HepG2 (cell line): ENCODE results near the gene ADAMTS2. TPM values are rescaled to one million over a fixed set of nuclear protein-coding genes. Genes with fewer than 3 reads are reported as not detected.

Experiments used
- ATAC-seq: fragments of 200-7000 bp; cut with Tn5 transposase; 3 replicates; pipeline ENCODE4 v1.9.1; 2020; ENCODE audit warnings: mild to moderate bottlenecking, moderate library complexity
- BruUV-seq: library from RNA; stranded (reverse); fragments of 400-500 nt; replicated peaks from 2 replicates; lab custom pipeline; 2021; lab: Mats Ljungman, UMichigan
- CTCF ChIA-PET: fragments of 300-600 bp; formaldehyde crosslinking; extraction: SDS; loops from one replicate; lab custom pipeline; 2021; ENCODE audit warnings: low total read pairs, inconsistent platforms, low intra/inter-chr PET ratio; lab: Yijun Ruan, JAX
- POLR2A ChIA-PET: fragments of 350-600 bp; sonication (Branson Sonifier 250); formaldehyde crosslinking; loops from one replicate; lab custom pipeline; 2020; ENCODE audit warnings: antibody characterized with exemption, inconsistent platforms; lab: Yijun Ruan, JAX
- DNase-seq: peaks from one replicate; pipeline ENCODE4 v3.0.0-alpha.2; 2015; ENCODE audit warnings: low spot score
- FAIRE-seq: peaks from 3 replicates; lab custom pipeline; 2011; peaks lifted over from hg19 to GRCh38; lab: Jason Lieb, UNC
- H2AFZ ChIP-seq: one replicate; pipeline ENCODE4 v1.6.1; 2011; ENCODE audit warnings: low read length, inconsistent platforms
- H3K27ac ChIP-seq: fragments of 300-600 bp; 3 replicates; pipeline ENCODE4 v1.8.0; 2011; ENCODE audit warnings: mixed run types, mild to moderate bottlenecking, mixed read lengths, low read length, inconsistent platforms; ENCODE audit not compliant: insufficient read depth; ENCODE audit errors: extremely low read length
- H3K27me3 ChIP-seq, 2 experiments: fragments of 200-600 bp in 1 of 2; 2 replicates in 1 of 2; 3 replicates in 1 of 2; pipeline versions ENCODE4 v1.6.0 to v1.8.0; 2011; ENCODE audit warnings: low read length in 2 of 2, mild to moderate bottlenecking in 2 of 2, moderate library complexity in 2 of 2, inconsistent platforms in 1 of 2; ENCODE audit not compliant: insufficient read depth in 2 of 2, control insufficient read depth in 1 of 2
- H3K36me3 ChIP-seq, 2 experiments: fragments of 200-600 bp in 1 of 2; replicated peaks in 1 of 2; 2 replicates in 1 of 2; 3 replicates in 1 of 2; pipeline versions ENCODE4 v1.5.1 to v1.8.0; 2011; ENCODE audit warnings: low read length in 2 of 2, inconsistent platforms in 1 of 2; ENCODE audit not compliant: insufficient read depth in 2 of 2, control insufficient read depth in 1 of 2
- H3K4me1 ChIP-seq: 2 replicates; pipeline ENCODE4 v1.5.1; 2012; ENCODE audit warnings: low read length, inconsistent platforms; ENCODE audit not compliant: insufficient read depth
- H3K4me2 ChIP-seq: 2 replicates; pipeline ENCODE4 v1.6.0; 2011; ENCODE audit warnings: low read depth, low read length, inconsistent platforms
- H3K4me3 ChIP-seq, 3 experiments: fragments of 200-600 bp in 1 of 3; sonication (generic), shearing (Covaris generic) in 1 of 3; replicated peaks in 1 of 3; 2 replicates each; pipeline ENCODE4 v1.5.1; 2011 to 2016; ENCODE audit warnings: low read length in 3 of 3, inconsistent platforms in 2 of 3, low read depth in 2 of 3, mild to moderate bottlenecking in 2 of 3, control low read depth in 1 of 3, mixed read lengths in 1 of 3; ENCODE audit not compliant: insufficient read depth in 1 of 3
- H3K79me2 ChIP-seq: one replicate; pipeline ENCODE4 v1.6.1; 2011; ENCODE audit warnings: low read length, inconsistent platforms; ENCODE audit not compliant: insufficient read depth
- H3K9ac ChIP-seq: 2 replicates; pipeline ENCODE4 v1.6.0; 2011; ENCODE audit warnings: mild to moderate bottlenecking, low read depth, low read length, inconsistent platforms; ENCODE audit not compliant: insufficient read depth
- H3K9me3 ChIP-seq: 2 replicates; pipeline ENCODE4 v1.5.1; 2012; ENCODE audit warnings: mild to moderate bottlenecking, low read length
- H4K20me1 ChIP-seq: 2 replicates; pipeline ENCODE4 v1.6.0; 2011; ENCODE audit warnings: inconsistent platforms, mild to moderate bottlenecking, low read length, moderate library complexity; ENCODE audit not compliant: insufficient read depth
- GPN1 ChIP-seq: sonication (generic); formaldehyde crosslinking; IDR thresholded peaks from 2 replicates; pipeline ENCODE4 v1.5.1; 2020; ENCODE audit warnings: missing genetic modification reagents, borderline replicate concordance
- HDAC6 ChIP-seq: fragments of 200-600 bp; sonication (generic); IDR thresholded peaks from 2 replicates; pipeline ENCODE4 v1.7.0; 2017; ENCODE audit warnings: mild to moderate bottlenecking, antibody characterized with exemption, low read length, low read depth
- HNRNPK ChIP-seq: fragments of 200-400 bp; formaldehyde crosslinking; IDR thresholded peaks from 2 replicates; pipeline ENCODE4 v1.6.1; 2018; ENCODE audit warnings: low read length, low read depth, moderate library complexity, mild to moderate bottlenecking; ENCODE audit not compliant: poor library complexity, severe bottlenecking
- MXI1 ChIP-seq: IDR thresholded peaks from 3 replicates; pipeline ENCODE4 v1.6.1; 2012; ENCODE audit warnings: low read depth, low read length, inconsistent platforms, borderline replicate concordance
- SMAD1 ChIP-seq: sonication (generic); formaldehyde crosslinking; IDR thresholded peaks from 2 replicates; pipeline ENCODE4 v1.4.0; 2020; ENCODE audit warnings: missing genetic modification reagents, low read depth, mild to moderate bottlenecking, borderline replicate concordance
- ZC3H4 ChIP-seq: sonication (generic); formaldehyde crosslinking; IDR thresholded peaks from 2 replicates; pipeline ENCODE4 v1.4.0; 2020; ENCODE audit warnings: missing genetic modification reagents, borderline replicate concordance
- ZFX ChIP-seq: sonication (generic); formaldehyde crosslinking; IDR thresholded peaks from 2 replicates; pipeline ENCODE4 v1.4.0; 2020; ENCODE audit warnings: mild to moderate bottlenecking, low read depth, missing genetic modification reagents, moderate library complexity
- ZNF180 ChIP-seq: sonication (generic); formaldehyde crosslinking; IDR thresholded peaks from 2 replicates; pipeline ENCODE4 v1.4.0; 2020; ENCODE audit warnings: low read depth, missing genetic modification reagents, borderline replicate concordance
- ZNF232 ChIP-seq: sonication (generic); formaldehyde crosslinking; IDR thresholded peaks from 2 replicates; pipeline ENCODE4 v1.4.0; 2020; ENCODE audit warnings: missing genetic modification reagents, borderline replicate concordance
- ZNF609 ChIP-seq: sonication (generic); formaldehyde crosslinking; IDR thresholded peaks from 2 replicates; pipeline ENCODE4 v1.4.0; 2020; ENCODE audit warnings: mild to moderate bottlenecking, missing genetic modification reagents, borderline replicate concordance
- ZSCAN25 ChIP-seq: sonication (generic); formaldehyde crosslinking; IDR thresholded peaks from 2 replicates; pipeline ENCODE4 v1.8.0; 2022; ENCODE audit warnings: mild to moderate bottlenecking, missing genetic modification reagents
- WGBS: methylation state at CpG from one replicate; pipeline ENCODE4 v1.1.6; 2017; ENCODE audit warnings: low lambda C conversion rate; 5-methylcytosine and 5-hydroxymethylcytosine counted together
- in situ Hi-C: cut with HindIII; loops from 2 replicates; pipeline ENCODE4 v1.10.0; 2017; ENCODE audit warnings: low pct_unique_long_range_greater_than_20kb; ENCODE audit not compliant: extremely low pct_ligation_motif_present
- intact Hi-C: fragments of 100-400 bp; cut with micrococcal nuclease; formaldehyde crosslinking; loops from one replicate; pipeline ENCODE4 v1.10.0; 2022; ENCODE audit not compliant: unreplicated experiment
- polyA plus RNA-seq, 8 experiments: library from polyadenylated mRNA; depleted of rRNA in 3 of 8; stranded (reverse) in 7 of 8; unstranded in 1 of 8; fragments of >200 nt; fragmentation: Illumina TruSeq in 4 of 8; extraction: Trizol in 4 of 8; gene quantifications; 2 replicates each; pipeline versions ENCODE4 v1.2.1 to v1.2.3, GENCODE V29; 2011 to 2016; ENCODE audit warnings: low read depth in 4 of 8, missing spikeins in 1 of 8, mixed read lengths in 1 of 8; ENCODE audit not compliant: insufficient read depth in 1 of 8
- total RNA-seq, 5 experiments: library from RNA; depleted of rRNA; stranded (reverse); fragments of >200 nt; fragmentation: Illumina TruSeq; extraction: Trizol; gene quantifications; 2 replicates each; pipeline ENCODE4 v1.2.3, GENCODE V29; 2016; ENCODE audit warnings: low read depth in 1 of 5
- TF ChIP-seq, protein P1 (sequence below): sonication (generic); formaldehyde crosslinking; IDR thresholded peaks from 2 replicates; pipeline ENCODE4 v1.8.0; 2022; ENCODE audit warnings: missing genetic modification reagents, mild to moderate bottlenecking, borderline replicate concordance
- TF ChIP-seq, protein P2 (sequence below): sonication (generic); formaldehyde crosslinking; IDR thresholded peaks from 2 replicates; pipeline ENCODE4 v1.5.0; 2020; ENCODE audit warnings: mild to moderate bottlenecking, missing genetic modification reagents

The ADAMTS2 gene
- total and polyA plus RNA-seq, 2 of the 13 experiments (the other 11 are each of a cell fraction or from before 2014, with no cell fraction given): 0.24 to 3.5 TPM

- intact Hi-C loops (no loop called here), in situ Hi-C loops (no loop called here)
- Histone ChIP-seq H4K20me1 (no peaks in the 10 kb centered on the region), H3K4me2 (no peak overlapping the region), H3K27me3 (no peaks in the 10 kb centered on the region; a peak in 2 of 5 replicates), H3K9me3 (no peaks in the 10 kb centered on the region), H3K27ac (no peak overlapping the region), H3K9ac (no peak overlapping the region), H3K36me3 (no peaks in the 10 kb centered on the region), H2AFZ (no peak overlapping the region), H3K79me2 (no peaks in the 10 kb centered on the region), H3K4me3 (no peak overlapping the region), H3K4me1 (peaks cover 36% of the 10 kb centered on the region)
- BruUV-seq: no TSS peak
- FAIRE-seq (no peak), DNase-seq (no peak), ATAC-seq (no peak)
- ChIA-PET CTCF (no interaction called here), POLR2A (interaction anchor here (0.9 kb wide), 1 partner anchor 8 kb away, joined by 3 read pairs; no protein-coding TSS in a partner anchor)
- 86% methylated on average over 4 of the region's 19 CpGs for WGBS
- TF ChIP-seq SMAD1 (CRISPR knock-in tag): no peak
- no peak for TF ChIP-seq MXI1
- TF ChIP-seq HNRNPK: no peak
- no peak for TF ChIP-seq ZNF232 (CRISPR knock-in tag)
- no peak for TF ChIP-seq GPN1 (CRISPR knock-in tag)
- no peak for TF ChIP-seq HDAC6
- TF ChIP-seq, protein P1, sequence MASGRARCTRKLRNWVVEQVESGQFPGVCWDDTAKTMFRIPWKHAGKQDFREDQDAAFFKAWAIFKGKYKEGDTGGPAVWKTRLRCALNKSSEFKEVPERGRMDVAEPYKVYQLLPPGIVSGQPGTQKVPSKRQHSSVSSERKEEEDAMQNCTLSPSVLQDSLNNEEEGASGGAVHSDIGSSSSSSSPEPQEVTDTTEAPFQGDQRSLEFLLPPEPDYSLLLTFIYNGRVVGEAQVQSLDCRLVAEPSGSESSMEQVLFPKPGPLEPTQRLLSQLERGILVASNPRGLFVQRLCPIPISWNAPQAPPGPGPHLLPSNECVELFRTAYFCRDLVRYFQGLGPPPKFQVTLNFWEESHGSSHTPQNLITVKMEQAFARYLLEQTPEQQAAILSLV: no peak
- no peak for TF ChIP-seq ZFX
- no peak for TF ChIP-seq ZNF609 (CRISPR knock-in tag)
- TF ChIP-seq ZSCAN25 (CRISPR knock-in tag): no peak
- TF ChIP-seq ZC3H4 (CRISPR knock-in tag): no peak
- no peak for TF ChIP-seq ZNF180 (CRISPR knock-in tag)
- TF ChIP-seq, protein P2, sequence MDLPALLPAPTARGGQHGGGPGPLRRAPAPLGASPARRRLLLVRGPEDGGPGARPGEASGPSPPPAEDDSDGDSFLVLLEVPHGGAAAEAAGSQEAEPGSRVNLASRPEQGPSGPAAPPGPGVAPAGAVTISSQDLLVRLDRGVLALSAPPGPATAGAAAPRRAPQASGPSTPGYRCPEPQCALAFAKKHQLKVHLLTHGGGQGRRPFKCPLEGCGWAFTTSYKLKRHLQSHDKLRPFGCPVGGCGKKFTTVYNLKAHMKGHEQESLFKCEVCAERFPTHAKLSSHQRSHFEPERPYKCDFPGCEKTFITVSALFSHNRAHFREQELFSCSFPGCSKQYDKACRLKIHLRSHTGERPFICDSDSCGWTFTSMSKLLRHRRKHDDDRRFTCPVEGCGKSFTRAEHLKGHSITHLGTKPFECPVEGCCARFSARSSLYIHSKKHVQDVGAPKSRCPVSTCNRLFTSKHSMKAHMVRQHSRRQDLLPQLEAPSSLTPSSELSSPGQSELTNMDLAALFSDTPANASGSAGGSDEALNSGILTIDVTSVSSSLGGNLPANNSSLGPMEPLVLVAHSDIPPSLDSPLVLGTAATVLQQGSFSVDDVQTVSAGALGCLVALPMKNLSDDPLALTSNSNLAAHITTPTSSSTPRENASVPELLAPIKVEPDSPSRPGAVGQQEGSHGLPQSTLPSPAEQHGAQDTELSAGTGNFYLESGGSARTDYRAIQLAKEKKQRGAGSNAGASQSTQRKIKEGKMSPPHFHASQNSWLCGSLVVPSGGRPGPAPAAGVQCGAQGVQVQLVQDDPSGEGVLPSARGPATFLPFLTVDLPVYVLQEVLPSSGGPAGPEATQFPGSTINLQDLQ (CRISPR knock-in tag): no peak
These were observed 72.8 kb downstream of the ADAMTS2 start for GRCh38 chr5:179272326-179273072.
